SH-SY5Y (cell line): ENCODE data around the gene ZNF528.

Experiments used
- GATA2 ChIP-seq: IDR thresholded peaks from 2 replicates; pipeline ENCODE4 v1.6.1; 2011; ENCODE audit warnings: mild to moderate bottlenecking, low read depth, low read length
- GATA3 ChIP-seq: IDR thresholded peaks from 2 replicates; pipeline ENCODE4 v1.6.1; 2011; ENCODE audit warnings: low read depth, mild to moderate bottlenecking, low read length, moderate library complexity

DNA sequence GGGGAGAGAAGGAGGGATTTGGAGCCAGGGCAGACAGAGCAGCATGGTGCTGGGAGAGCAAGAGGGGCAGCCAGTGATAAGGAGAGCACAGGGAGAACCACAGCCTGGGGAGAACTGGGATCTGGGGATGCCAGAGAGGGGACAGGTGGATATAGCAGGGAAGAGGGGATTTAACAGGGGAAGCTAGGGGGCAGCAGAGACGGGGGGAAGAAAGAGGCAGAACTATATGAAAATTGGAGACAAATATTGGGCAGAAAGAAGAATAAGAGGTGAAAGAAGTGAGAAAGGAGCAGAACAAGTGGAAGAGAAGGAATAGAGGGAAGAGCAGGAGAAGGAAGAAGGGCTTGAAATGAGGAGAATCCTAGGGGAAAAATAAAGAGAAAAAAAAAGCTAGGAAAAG, 6.5 kb upstream of the ZNF528 start:
- no peak for TF ChIP-seq GATA2
- no peak for TF ChIP-seq GATA3
